Peyer's patch (tissue), 4 donors: ENCODE data around the gene TMEM139.

Source experiments
- POLR2A ChIP-seq, 2 donors: fragments of 450-650 bp; IDR thresholded peaks; one replicate each; pipeline ENCODE4 v1.5.1; 2017; ENCODE audit warnings: antibody characterized with exemption in 2 of 2, mild to moderate bottlenecking in 2 of 2, moderate library complexity in 2 of 2
- TF ChIP-seq, protein P1 (sequence below), 6 experiments: fragments of 450-650 bp in 4 of 6; fragments of 200-600 bp in 2 of 6; sonication (generic) in 1 of 6; IDR thresholded peaks; one replicate each; pipeline ENCODE4 v1.5.1; 2017 to 2019; ENCODE audit warnings: antibody characterized with exemption in 6 of 6, mild to moderate bottlenecking in 3 of 6, moderate library complexity in 1 of 6

DNA sequence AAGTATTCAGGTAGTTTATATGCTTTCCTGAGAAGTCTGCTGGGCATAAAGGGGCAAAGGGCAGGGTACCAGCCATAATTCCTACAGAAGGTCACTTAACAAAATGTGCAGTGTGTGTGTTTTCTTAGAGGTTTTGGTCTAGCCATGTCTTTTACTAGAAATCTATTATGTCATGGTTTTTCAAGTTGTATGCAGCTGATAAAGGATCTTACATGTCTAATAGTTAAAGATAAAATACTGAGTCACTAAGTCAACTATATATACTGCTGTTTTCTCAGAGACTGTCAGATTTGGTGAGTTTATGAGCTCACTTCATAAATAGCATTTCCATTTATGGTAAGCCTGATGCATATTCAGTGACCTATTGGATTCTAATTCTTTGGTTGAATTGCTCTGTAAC is 11.1 kb downstream of the TMEM139 start:
- TF ChIP-seq, protein P1, sequence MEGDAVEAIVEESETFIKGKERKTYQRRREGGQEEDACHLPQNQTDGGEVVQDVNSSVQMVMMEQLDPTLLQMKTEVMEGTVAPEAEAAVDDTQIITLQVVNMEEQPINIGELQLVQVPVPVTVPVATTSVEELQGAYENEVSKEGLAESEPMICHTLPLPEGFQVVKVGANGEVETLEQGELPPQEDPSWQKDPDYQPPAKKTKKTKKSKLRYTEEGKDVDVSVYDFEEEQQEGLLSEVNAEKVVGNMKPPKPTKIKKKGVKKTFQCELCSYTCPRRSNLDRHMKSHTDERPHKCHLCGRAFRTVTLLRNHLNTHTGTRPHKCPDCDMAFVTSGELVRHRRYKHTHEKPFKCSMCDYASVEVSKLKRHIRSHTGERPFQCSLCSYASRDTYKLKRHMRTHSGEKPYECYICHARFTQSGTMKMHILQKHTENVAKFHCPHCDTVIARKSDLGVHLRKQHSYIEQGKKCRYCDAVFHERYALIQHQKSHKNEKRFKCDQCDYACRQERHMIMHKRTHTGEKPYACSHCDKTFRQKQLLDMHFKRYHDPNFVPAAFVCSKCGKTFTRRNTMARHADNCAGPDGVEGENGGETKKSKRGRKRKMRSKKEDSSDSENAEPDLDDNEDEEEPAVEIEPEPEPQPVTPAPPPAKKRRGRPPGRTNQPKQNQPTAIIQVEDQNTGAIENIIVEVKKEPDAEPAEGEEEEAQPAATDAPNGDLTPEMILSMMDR (IDR thresholded peaks at IDR 0.05): no peak
- no peak for TF ChIP-seq POLR2A (IDR thresholded peaks at IDR 0.05)
